GM23338 (cell line): ENCODE data around the gene CMC2. TPM values are rescaled to one million over a fixed set of nuclear protein-coding genes. Genes with fewer than 3 reads are reported as not detected.

Source experiments
- ATAC-seq: fragments of 200-7000 bp; cut with Tn5 transposase; 3 replicates; pipeline ENCODE4 v1.9.1; 2020
- DNase-seq: peaks from one replicate; pipeline ENCODE4 v3.0.0-alpha.2; 2015; ENCODE audit warnings: low spot score
- H2AFZ ChIP-seq: fragments of 200-600 bp; sonication (generic); 2 replicates; pipeline ENCODE4 v1.8.0; 2016; ENCODE audit warnings: antibody characterized with exemption, mild to moderate bottlenecking, moderate library complexity
- H3F3A ChIP-seq: fragments of 200-600 bp; sonication (generic); replicated peaks from 2 replicates; pipeline ENCODE4 v1.8.0; 2017; ENCODE audit warnings: antibody characterized with exemption, mixed run types, low read depth
- H3K27ac ChIP-seq: fragments of 200-600 bp; sonication (generic); 2 replicates; pipeline ENCODE4 v1.6.1; 2016; ENCODE audit warnings: low read depth
- H3K27me3 ChIP-seq: fragments of 200-600 bp; sonication (generic); 2 replicates; pipeline ENCODE4 v1.8.0; 2016; ENCODE audit warnings: mild to moderate bottlenecking, mixed run types, moderate library complexity; ENCODE audit not compliant: insufficient read depth
- H3K36me3 ChIP-seq: fragments of 200-600 bp; sonication (generic); 2 replicates; pipeline ENCODE4 v1.8.0; 2016; ENCODE audit warnings: mild to moderate bottlenecking; ENCODE audit not compliant: insufficient read depth
- H3K4me1 ChIP-seq: fragments of 200-600 bp; sonication (generic); 2 replicates; pipeline ENCODE4 v1.8.0; 2016; ENCODE audit warnings: mild to moderate bottlenecking, moderate library complexity; ENCODE audit not compliant: insufficient read depth
- H3K4me2 ChIP-seq: fragments of 200-600 bp; sonication (generic); 2 replicates; pipeline ENCODE4 v1.7.1; 2017; ENCODE audit warnings: mixed run types
- H3K4me3 ChIP-seq: fragments of 200-600 bp; sonication (generic); 2 replicates; pipeline ENCODE4 v1.6.1; 2016; ENCODE audit warnings: mixed run types
- H3K79me2 ChIP-seq: fragments of 200-600 bp; sonication (generic); replicated peaks from 2 replicates; pipeline ENCODE4 v1.8.0; 2017; ENCODE audit warnings: mild to moderate bottlenecking; ENCODE audit not compliant: insufficient read depth
- H3K9me2 ChIP-seq: fragments of 200-600 bp; sonication (generic); 2 replicates; pipeline ENCODE4 v1.8.0; 2017; ENCODE audit not compliant: insufficient read depth
- H4K20me1 ChIP-seq: fragments of 200-600 bp; sonication (generic); replicated peaks from 2 replicates; pipeline ENCODE4 v1.8.0; 2017; ENCODE audit warnings: mild to moderate bottlenecking; ENCODE audit not compliant: insufficient read depth
- H3K27ac Mint-ChIP-seq: 2 replicates; pipeline ENCODE4 v1.8.0; 2020; ENCODE audit warnings: inconsistent platforms, mild to moderate bottlenecking, moderate library complexity, mixed read lengths
- H3K27me3 Mint-ChIP-seq: 3 replicates; pipeline ENCODE4 v1.8.0; 2022; ENCODE audit warnings: low read depth, mild to moderate bottlenecking, moderate library complexity, mixed read lengths, inconsistent platforms; ENCODE audit not compliant: insufficient read depth, poor library complexity
- H3K36me3 Mint-ChIP-seq: 3 replicates; pipeline ENCODE4 v1.8.0; 2021; ENCODE audit warnings: low read depth, mild to moderate bottlenecking, inconsistent platforms, moderate library complexity, mixed read lengths
- H3K4me1 Mint-ChIP-seq: 3 replicates; pipeline ENCODE4 v1.8.0; 2020; ENCODE audit warnings: mild to moderate bottlenecking, inconsistent platforms, mixed read lengths
- H3K4me3 Mint-ChIP-seq: 3 replicates; pipeline ENCODE4 v1.8.0; 2021; ENCODE audit warnings: moderate library complexity, mild to moderate bottlenecking, inconsistent platforms, mixed read lengths
- H3K9me3 Mint-ChIP-seq: 3 replicates; pipeline ENCODE4 v1.8.0; 2020; ENCODE audit warnings: moderate library complexity, mild to moderate bottlenecking, inconsistent platforms, mixed read lengths
- CREB1 ChIP-seq: fragments of 250-450 bp; sonication (Bioruptor Pico); IDR thresholded peaks from 2 replicates; pipeline ENCODE4 v1.5.0; 2020; ENCODE audit warnings: low read depth, mild to moderate bottlenecking, moderate library complexity
- CTCF ChIP-seq, 2 experiments: fragments of 200-600 bp in 1 of 2; sonication (generic) in 1 of 2; conservative IDR thresholded peaks; 2 replicates each; pipeline versions ENCODE4 v1.5.1 to v1.6.1; 2016 to 2017; ENCODE audit warnings: antibody characterized with exemption in 2 of 2, low read depth in 2 of 2, mild to moderate bottlenecking in 2 of 2, moderate library complexity in 1 of 2
- ETS1 ChIP-seq: IDR thresholded peaks from 2 replicates; pipeline ENCODE4 v1.6.1; 2016; ENCODE audit warnings: antibody characterized with exemption
- EZH2 ChIP-seq: fragments of 200-600 bp; sonication (generic); IDR thresholded peaks from one replicate; pipeline ENCODE4 v1.8.0; 2017; ENCODE audit warnings: antibody characterized with exemption, mild to moderate bottlenecking, low read depth; ENCODE audit not compliant: unreplicated experiment
- JUNB ChIP-seq: IDR thresholded peaks from one replicate; pipeline ENCODE4 v1.6.1; 2016; ENCODE audit warnings: antibody characterized with exemption; ENCODE audit not compliant: unreplicated experiment
- POLR2AphosphoS5 ChIP-seq: IDR thresholded peaks from 2 replicates; pipeline ENCODE4 v1.6.1; 2016; ENCODE audit warnings: antibody characterized with exemption, low read depth
- REST ChIP-seq: IDR thresholded peaks from one replicate; pipeline ENCODE4 v1.6.1; 2018; ENCODE audit warnings: antibody characterized with exemption; ENCODE audit not compliant: unreplicated experiment
- ZNF114 ChIP-seq: fragments of 250-450 bp; sonication (Bioruptor Pico); IDR thresholded peaks from 2 replicates; pipeline ENCODE4 v1.5.0; 2020; ENCODE audit warnings: mild to moderate bottlenecking, moderate library complexity
- ZNF331 ChIP-seq: fragments of 250-450 bp; sonication (Bioruptor Pico); IDR thresholded peaks from 2 replicates; pipeline ENCODE4 v1.5.0; 2020; ENCODE audit warnings: low read depth, mild to moderate bottlenecking, moderate library complexity
- ZNF462 ChIP-seq: fragments of 250-450 bp; sonication (Bioruptor Pico); IDR thresholded peaks from 2 replicates; pipeline ENCODE4 v1.5.0; 2020; ENCODE audit warnings: mild to moderate bottlenecking, moderate library complexity
- polyA plus RNA-seq: library from polyadenylated mRNA; unstranded; fragments of >200 nt; fragmentation: Nextera tagmentation; extraction: Ambion mirVana; gene quantifications from 2 replicates; pipeline ENCODE4 v1.2.1, GENCODE V29; 2016
- total RNA-seq: library from RNA; depleted of rRNA; stranded (reverse); fragments of >200 nt; shearing (Covaris generic); gene quantifications from 2 replicates; pipeline ENCODE4 v1.2.3, GENCODE V29; 2014

Gene CMC2
- total and polyA plus RNA-seq, 2 experiments from 2014 or later = 35.7 to 211 TPM

GRCh38 chr16:80997964-80998620, 8.6 kb downstream of the CMC2 start:
- peaks cover 2% of the 10 kb centered on the region for H3K27me3 Mint-ChIP-seq
- peaks cover 34% of the 10 kb centered on the region for H4K20me1 ChIP-seq
- H3K9me3 Mint-ChIP-seq = no peaks in the 10 kb centered on the region
- H3K4me2 ChIP-seq = no peak overlapping the region
- H3K4me1 ChIP-seq = no peaks in the 10 kb centered on the region
- no peak overlapping the region for H3K4me3 Mint-ChIP-seq
- ATAC-seq (no peak), DNase-seq (no peak)
- H3K4me1 Mint-ChIP-seq = no peaks in the 10 kb centered on the region; the same call in 2 of the 3 replicates
- H3K4me3 ChIP-seq = no peak overlapping the region
- no peak overlapping the region for H3K27ac Mint-ChIP-seq
- no peaks in the 10 kb centered on the region for H3K36me3 Mint-ChIP-seq
- H3K9me2 ChIP-seq = no peaks in the 10 kb centered on the region
- H3K27ac ChIP-seq = no peak overlapping the region
- H2AFZ ChIP-seq = no peak overlapping the region
- H3K79me2 ChIP-seq = peaks cover 98% of the 10 kb centered on the region
- no peak for TF ChIP-seq ZNF462 (CRISPR knock-in tag)
- TF ChIP-seq EZH2 = no peak
- TF ChIP-seq ETS1 = no peak
- no peak for TF ChIP-seq ZNF114
- no peak for TF ChIP-seq REST
- TF ChIP-seq CTCF (conservative IDR thresholded peaks at IDR 0.05; ENCODE audit: low read depth in 2 of 2) = no peak
- TF ChIP-seq CREB1 (CRISPR knock-in tag) = no peak
- TF ChIP-seq JUNB = no peak
- TF ChIP-seq ZNF331 (CRISPR knock-in tag) = no peak
- TF ChIP-seq POLR2AphosphoS5 = no peak
- H3K36me3 ChIP-seq = no peaks in the 10 kb centered on the region
- no peaks in the 10 kb centered on the region for H3F3A ChIP-seq
- H3K27me3 ChIP-seq = no peaks in the 10 kb centered on the region
